GM19468 (cell line): ENCODE measurements around the gene CLEC2D.
"Not testable (repeated sequence)": the region's sequence is repeated elsewhere in the genome, so short reads cannot be mapped to it uniquely, and the experiment has no call there.

Experiments
- ATAC-seq: cut with Tn5 transposase; IDR thresholded peaks from one replicate; pipeline ENCODE4 v1.9.1; 2021; ENCODE audit warnings: mild to moderate bottlenecking, moderate library complexity, moderate number of reproducible peaks; ENCODE audit not compliant: unreplicated experiment; ENCODE audit errors: extremely low read depth

The CLEC2D gene

GRCh38 chr12:9650151-9650576 lies 19.3 kb upstream of the CLEC2D start:
- ATAC-seq: no peak

- no peak for ATAC-seq
These were observed 18.2 kb upstream of the CLEC2D start for GRCh38 chr12:9651265-9651729.

GRCh38 chr12:9660046-9660445 lies 9.5 kb upstream of the CLEC2D start:
- ATAC-seq: no peak

GRCh38 chr12:9661720-9662119 lies 7.8 kb upstream of the CLEC2D start:
- no peak for ATAC-seq

- no peak for ATAC-seq
These were observed 7.0 kb upstream of the CLEC2D start for GRCh38 chr12:9662488-9662887.

GRCh38 chr12:9667403-9668160 lies 1.9 kb upstream of the CLEC2D start:
- peak; percentile 54 for ATAC-seq

- no peak for ATAC-seq
These were observed 1.1 kb upstream of the CLEC2D start for GRCh38 chr12:9668161-9669018.

GRCh38 chr12:9669019-9669326 lies 540 bp upstream of the CLEC2D start:
- no peak for ATAC-seq

- ATAC-seq: not testable (repeated sequence)
These were observed 2.8 kb downstream of the CLEC2D start for GRCh38 chr12:9672340-9672739.

- ATAC-seq: no peak
These were observed 4.1 kb downstream of the CLEC2D start for GRCh38 chr12:9673404-9674225.

GRCh38 chr12:9674226-9674590 lies 4.7 kb downstream of the CLEC2D start:
- no peak for ATAC-seq

- not testable (repeated sequence) for ATAC-seq
These were observed 13.0 kb downstream of the CLEC2D start for GRCh38 chr12:9682508-9682907.

- not testable (repeated sequence) for ATAC-seq
These were observed 13.4 kb downstream of the CLEC2D start for GRCh38 chr12:9682949-9683348.

- ATAC-seq: not testable (repeated sequence)
These were observed 15.9 kb downstream of the CLEC2D start for GRCh38 chr12:9685366-9685765.

- no peak for ATAC-seq
These were observed 16.4 kb downstream of the CLEC2D start for GRCh38 chr12:9685915-9686314.

GRCh38 chr12:9687228-9687627 lies 17.7 kb downstream of the CLEC2D start:
- ATAC-seq: no peak

- no peak for ATAC-seq
These were observed 23.4 kb downstream of the CLEC2D start for GRCh38 chr12:9692909-9693308.

GRCh38 chr12:9694241-9694640 lies 24.7 kb downstream of the CLEC2D start:
- ATAC-seq: no peak

GRCh38 chr12:9695150-9695549 lies 25.6 kb downstream of the CLEC2D start:
- ATAC-seq: not testable (repeated sequence)

GRCh38 chr12:9695661-9696060 lies 26.1 kb downstream of the CLEC2D start:
- not testable (repeated sequence) for ATAC-seq

GRCh38 chr12:9697619-9698018 lies 28.1 kb downstream of the CLEC2D start:
- ATAC-seq: no peak
